SK-N-SH (cell line): ENCODE results near the gene MOV10L1.

Source experiments
- CHD2 ChIP-seq: fragments of 150-350 bp; IDR thresholded peaks from 2 replicates; pipeline ENCODE4 v1.6.1; 2018; ENCODE audit warnings: low read length; ENCODE audit not compliant: partially characterized antibody
- CTCF ChIP-seq: fragments of 200-600 bp; sonication (generic); IDR thresholded peaks from 2 replicates; pipeline ENCODE4 v1.6.1; 2017; ENCODE audit warnings: antibody characterized with exemption, mild to moderate bottlenecking, moderate library complexity
- ELF1 ChIP-seq: IDR thresholded peaks from 2 replicates; pipeline ENCODE4 v1.4.0; 2012
- EP300 ChIP-seq, 2 experiments: IDR thresholded peaks; 2 replicates each; pipeline versions ENCODE4 v1.4.0 to v1.6.1; 2012; ENCODE audit warnings: borderline replicate concordance in 1 of 2, low read depth in 1 of 2, low read length in 1 of 2
- POLR2AphosphoS5 ChIP-seq: IDR thresholded peaks from 2 replicates; pipeline ENCODE4 v1.6.1; 2012; ENCODE audit warnings: low read depth, low read length
- TAF1 ChIP-seq: IDR thresholded peaks from 2 replicates; pipeline ENCODE4 v1.6.1; 2012; ENCODE audit warnings: low read depth, mild to moderate bottlenecking, low read length, moderate library complexity, borderline replicate concordance
- YY1 ChIP-seq: IDR thresholded peaks from 2 replicates; pipeline ENCODE4 v1.4.0; 2012; ENCODE audit warnings: low read depth, mild to moderate bottlenecking
- TF ChIP-seq, protein P1 (sequence below): IDR thresholded peaks from 2 replicates; pipeline ENCODE4 v1.4.0; 2012; ENCODE audit warnings: low read depth

DNA sequence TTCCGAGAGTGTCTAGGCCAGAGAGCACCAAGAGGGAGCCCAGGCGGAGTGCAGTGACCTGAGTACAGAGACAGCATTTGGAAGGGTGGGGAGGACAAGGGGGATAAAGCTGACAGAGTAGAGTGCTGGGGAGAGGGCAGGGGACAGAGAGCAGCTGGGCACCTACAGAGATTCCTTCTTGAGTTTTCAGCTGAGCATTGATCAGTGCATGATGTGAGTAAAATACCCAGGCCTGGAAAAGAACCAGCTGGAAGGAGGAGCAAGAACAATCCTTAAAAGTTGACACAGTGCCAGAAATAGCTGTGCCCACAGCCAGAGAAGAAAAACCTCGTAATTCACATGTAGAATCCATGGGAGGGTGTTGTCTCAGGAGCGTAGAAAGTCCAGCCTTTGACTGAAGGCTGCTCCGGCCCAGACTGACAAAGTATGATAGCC lies 46.8 kb downstream of the MOV10L1 start:
- TF ChIP-seq, protein P1, sequence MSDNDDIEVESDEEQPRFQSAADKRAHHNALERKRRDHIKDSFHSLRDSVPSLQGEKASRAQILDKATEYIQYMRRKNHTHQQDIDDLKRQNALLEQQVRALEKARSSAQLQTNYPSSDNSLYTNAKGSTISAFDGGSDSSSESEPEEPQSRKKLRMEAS = no peak
- no peak for TF ChIP-seq CTCF
- no peak for TF ChIP-seq TAF1
- no peak for TF ChIP-seq YY1
- TF ChIP-seq ELF1 = no peak
- no peak for TF ChIP-seq EP300 (IDR thresholded peaks at IDR 0.05; ENCODE audit: borderline replicate concordance in 1 of 2, low read depth in 1 of 2, low read length in 1 of 2)
- TF ChIP-seq CHD2 = no peak
- no peak for TF ChIP-seq POLR2AphosphoS5
